Activated T-cell treated with anti-CD3 and anti-CD28 coated beads for 4 hours (primary cell): Measurements from ENCODE around the gene MYBPH.

Experiments used
- DNase-seq: peaks from one replicate; pipeline ENCODE4 v3.0.0-alpha.2; 2020

MYBPH gene, protein sequence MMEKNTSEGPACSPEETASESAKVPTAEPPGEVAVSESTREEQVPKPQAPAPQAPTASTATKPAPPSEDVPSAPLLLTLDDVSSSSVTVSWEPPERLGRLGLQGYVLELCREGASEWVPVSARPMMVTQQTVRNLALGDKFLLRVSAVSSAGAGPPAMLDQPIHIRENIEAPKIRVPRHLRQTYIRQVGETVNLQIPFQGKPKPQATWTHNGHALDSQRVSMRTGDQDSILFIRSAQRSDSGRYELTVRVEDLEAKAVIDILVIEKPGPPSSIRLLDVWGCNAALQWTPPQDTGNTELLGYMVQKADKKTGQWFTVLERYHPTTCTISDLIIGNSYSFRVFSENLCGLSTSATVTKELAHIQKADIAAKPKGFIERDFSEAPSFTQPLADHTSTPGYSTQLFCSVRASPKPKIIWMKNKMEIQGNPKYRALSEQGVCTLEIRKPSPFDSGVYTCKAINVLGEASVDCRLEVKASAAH

DNA sequence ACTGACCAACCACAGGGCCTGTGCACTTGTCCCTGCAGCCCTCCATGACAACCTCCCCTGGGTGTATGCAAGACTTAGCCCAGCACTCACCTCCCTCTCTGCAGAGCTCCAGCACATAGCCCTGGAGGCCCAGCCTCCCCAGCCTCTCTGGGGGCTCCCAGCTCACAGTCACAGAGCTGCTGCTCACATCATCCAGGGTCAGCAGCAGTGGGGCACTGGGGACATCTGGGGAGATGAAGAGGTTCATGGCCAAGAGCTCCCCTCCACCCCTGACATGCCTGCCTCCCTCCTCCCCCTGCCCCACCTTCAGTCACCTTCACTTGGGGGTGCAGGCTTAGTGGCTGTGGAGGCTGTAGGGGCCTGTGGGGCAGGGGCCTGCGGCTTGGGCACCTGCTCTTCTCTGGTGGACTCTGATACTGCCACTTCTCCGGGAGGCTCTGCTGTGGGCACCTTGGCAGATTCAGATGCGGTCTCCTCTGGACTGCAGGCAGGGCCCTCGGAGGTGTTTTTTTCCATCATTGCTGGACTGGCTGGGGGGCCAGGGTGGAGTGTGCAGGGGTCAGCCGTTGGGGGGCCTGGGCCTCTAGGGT is at the start of gene MYBPH:
TSS of gene MYBPH (minus strand) at position 590 of the 590 bp plus-strand sequence. CDS start at position 519, 71 bp downstream.
- no peak for DNase-seq

- DNase-seq: no peak
Observed at GRCh38 chr1:203225071-203225470, 49.4 kb upstream of the MYBPH start.

DNA sequence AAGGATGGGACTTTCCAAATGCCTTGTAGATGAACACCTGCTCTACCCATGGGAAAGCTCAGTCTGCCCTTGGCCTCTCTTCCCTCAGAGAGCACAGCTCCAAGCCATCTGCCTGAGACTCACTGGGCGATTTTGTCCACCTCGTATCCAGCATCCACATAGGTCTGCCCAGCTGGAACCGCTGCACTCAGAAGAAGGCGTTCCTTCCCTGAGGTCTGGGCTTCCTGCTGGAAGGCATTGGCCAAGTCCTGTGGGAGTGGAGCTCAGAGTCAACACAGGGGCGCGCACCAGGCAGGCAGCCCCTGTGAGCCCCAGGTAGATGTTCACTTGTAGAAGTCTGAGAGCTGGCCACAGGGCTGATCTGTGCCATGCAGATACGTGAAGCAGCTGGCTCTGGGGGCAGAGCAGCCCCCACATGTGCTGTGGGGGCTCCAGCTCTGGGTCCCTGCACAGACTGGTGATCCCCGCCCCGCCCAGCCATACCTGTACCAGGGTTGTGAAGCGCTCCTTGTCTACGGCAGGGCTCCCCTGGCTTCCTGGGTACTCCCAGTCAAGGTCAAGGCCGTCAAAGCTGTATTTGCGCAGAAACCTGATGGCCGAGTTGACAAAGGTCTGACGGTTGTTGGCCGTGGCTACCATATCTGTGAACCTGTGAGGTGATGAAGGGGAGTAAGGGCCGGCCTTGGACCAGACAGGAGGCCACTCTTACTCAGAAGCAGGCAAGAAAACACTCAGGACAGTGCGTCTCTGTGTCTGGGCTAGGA is 47.6 kb upstream of the MYBPH start:
- no peak for DNase-seq

DNA sequence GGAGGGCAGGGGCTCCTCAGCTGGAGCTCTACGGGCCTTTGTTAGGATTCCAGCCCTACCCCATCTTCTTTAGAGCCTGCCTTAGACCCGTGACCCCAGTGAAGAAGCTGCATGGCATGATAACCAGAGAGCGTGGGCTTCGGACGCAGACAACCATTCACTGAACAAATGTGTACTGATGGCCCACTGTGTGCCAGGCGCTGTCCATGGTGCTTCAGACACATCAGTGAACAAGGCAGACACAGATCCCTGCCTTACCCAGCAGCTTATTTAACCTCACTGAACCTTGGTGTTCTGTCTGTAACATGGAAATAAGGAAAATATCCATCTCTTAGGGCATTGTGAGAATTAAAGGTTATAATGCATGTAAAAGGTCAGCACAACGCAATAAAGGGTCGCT is 44.3 kb upstream of the MYBPH start:
- DNase-seq: no peak

- DNase-seq: no peak
Observed at GRCh38 chr1:203219171-203219570, 43.5 kb upstream of the MYBPH start.

- DNase-seq: no peak
Observed at GRCh38 chr1:203217668-203218067, 42.0 kb upstream of the MYBPH start.

- DNase-seq: no peak
Observed at GRCh38 chr1:203217139-203217655, 41.6 kb upstream of the MYBPH start.

GRCh38 chr1:203216274-203217138 is 40.9 kb upstream of the MYBPH start:
- DNase-seq: peak; percentile 38

DNA sequence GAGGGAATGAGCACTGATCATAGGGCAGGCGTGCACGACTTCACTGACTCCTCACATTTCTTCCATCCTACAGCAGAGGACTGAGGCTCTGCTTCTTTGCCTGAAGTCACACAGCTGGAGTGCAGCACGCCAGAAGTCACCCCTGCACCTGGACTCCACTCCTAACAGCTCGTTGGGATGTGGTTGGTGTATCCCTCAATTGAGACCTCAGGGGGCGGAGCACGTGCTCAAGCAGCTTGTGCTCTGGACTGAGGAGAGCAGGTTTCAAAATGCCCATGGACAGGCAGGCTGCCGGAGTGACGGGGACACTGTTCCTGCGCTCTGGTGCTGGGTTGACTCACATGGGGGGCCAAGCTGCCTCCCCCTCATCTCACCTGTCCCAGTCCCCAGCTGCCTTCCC is 39.9 kb upstream of the MYBPH start:
- DNase-seq: no peak

GRCh38 chr1:203214871-203215270 is 39.2 kb upstream of the MYBPH start:
- no peak for DNase-seq

GRCh38 chr1:203213126-203213525 is 37.5 kb upstream of the MYBPH start:
- DNase-seq: no peak

DNA sequence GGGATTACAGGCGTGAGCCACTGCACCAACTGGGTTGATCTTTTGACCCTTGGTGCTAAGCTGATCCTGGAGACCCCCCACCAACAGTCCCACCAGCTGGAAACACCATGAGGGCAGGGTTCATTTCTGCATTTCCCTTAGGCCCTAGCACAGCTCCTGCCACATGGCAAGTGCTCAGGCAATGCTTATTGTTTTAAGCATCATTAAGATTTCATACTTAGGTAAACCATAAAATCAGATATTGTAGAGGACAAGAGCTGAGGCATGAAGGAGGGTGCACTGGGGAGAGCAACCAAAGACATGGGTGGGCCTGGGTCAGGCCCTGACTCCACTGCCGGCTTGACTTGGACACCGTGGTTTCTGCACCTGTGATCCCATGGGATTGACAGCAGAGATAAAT is 36.2 kb upstream of the MYBPH start:
- no peak for DNase-seq

DNA sequence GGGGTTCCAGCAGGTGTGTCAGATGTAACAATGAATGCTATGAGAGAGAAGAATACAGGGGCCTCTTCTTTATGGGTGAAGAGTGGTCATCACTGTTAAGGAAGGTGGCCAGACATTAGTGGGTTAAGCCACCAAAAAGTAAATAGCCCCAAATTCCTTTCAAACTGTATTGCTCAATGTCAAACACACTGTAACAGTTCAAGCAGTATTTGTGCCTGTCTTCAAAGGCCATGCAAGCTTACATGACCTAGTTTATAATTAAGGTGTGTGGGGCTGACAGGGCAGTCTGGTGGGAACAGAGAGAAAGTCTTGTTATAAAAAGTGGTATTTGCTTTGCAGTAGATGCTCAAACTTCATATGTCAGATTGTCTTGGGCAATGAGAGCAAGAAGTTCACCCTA is 35.4 kb upstream of the MYBPH start:
- DNase-seq: no peak

GRCh38 chr1:203210350-203210749 is 34.7 kb upstream of the MYBPH start:
- DNase-seq: no peak

DNA sequence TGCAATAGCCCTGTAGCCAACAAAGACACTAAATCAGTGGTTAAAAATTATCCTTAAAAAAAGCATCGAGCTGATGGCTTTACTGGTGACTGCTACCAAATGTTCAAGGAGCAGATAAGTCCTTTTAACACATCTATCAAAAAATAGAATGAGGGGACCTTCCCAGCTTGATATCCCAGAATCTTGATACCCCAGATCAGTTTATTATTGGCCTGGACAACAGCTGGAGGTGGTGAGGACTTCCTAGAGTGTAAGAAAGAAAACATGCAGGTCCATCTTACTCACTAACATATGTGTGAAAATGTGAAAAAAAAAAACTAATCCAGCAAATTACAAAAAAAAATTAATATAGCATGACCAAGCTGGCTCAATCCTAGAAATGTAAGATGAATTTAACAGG is 32.6 kb upstream of the MYBPH start:
- DNase-seq: no peak

GRCh38 chr1:203207751-203208150 is 32.1 kb upstream of the MYBPH start:
- DNase-seq: no peak

GRCh38 chr1:203206129-203206687 is 30.6 kb upstream of the MYBPH start:
- DNase-seq: no peak

DNA sequence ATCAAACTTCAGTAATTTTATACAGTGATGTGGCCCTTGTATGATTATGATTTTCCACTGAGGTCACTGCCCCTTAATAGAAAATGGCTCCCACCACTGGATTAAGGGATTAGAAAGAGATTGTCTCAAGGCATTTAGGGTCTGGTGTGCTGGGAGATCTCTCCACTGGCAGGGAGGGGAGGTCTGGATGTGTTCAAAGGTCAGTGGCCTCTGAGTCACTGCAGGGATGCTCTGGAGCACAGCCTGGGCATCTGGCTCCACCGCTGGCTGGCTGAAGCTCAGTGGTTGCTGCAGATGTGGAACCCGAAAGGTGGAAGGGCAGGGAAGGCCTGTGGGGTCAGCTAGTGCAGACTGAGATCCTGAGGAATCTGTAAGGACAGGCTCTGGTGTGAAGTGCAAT is 29.1 kb upstream of the MYBPH start:
- DNase-seq: no peak

DNA sequence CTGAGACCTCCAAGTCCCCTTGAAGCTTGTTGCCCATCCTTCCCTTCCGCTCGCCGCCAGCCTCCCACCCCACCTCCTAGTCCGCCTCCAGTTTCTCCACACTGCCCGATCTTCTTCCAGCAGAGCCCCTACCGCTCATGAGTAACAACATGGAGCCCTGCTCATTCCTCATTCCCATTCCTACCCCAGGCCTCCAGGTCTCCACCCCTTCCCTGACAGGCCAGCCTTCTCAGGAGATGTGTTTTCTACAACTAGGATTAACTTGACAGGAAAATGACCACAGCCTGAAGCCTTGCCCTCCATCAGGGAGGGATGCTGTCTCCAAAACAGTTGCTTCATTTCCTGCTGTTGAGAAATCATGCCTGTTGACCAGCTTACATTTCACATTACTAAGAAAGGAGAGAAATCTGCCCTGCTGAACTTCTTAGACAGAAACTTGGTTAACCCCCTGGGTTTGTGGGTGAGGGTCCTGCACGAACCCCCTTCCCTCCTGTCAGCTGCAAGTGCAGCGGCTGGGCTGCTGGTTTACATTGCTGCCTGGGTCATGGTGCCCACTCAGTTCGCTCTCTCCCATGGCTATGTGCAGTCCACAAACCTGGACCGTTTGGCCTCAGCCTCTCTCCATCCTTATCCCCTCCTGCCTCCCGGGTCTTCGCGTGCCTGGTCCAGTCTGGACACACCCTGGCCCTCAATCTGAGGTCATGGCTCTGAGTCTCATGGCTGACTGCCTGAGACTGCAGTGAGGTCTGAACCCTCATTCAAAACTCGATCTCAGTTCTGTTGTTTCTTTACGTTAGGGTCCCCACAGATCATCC is 27.0 kb upstream of the MYBPH start:
- no peak for DNase-seq

GRCh38 chr1:203201516-203202205 is 26.0 kb upstream of the MYBPH start:
- DNase-seq: no peak

GRCh38 chr1:203200916-203201315 is 25.3 kb upstream of the MYBPH start:
- DNase-seq: no peak
